Ishikawa (cell line): ENCODE measurements around the gene NIP7.

Experiments used
- CEBPB ChIP-seq: IDR thresholded peaks from 2 replicates; pipeline ENCODE4 v1.6.1; 2012
- CREB1 ChIP-seq: IDR thresholded peaks from 2 replicates; pipeline ENCODE4 v1.6.1; 2012; ENCODE audit warnings: low read depth
- EGR1 ChIP-seq: IDR thresholded peaks from 2 replicates; pipeline ENCODE4 v1.6.1; 2012
- EP300 ChIP-seq: IDR thresholded peaks from 2 replicates; pipeline ENCODE4 v1.6.1; 2012; ENCODE audit warnings: borderline replicate concordance
- MAX ChIP-seq: IDR thresholded peaks from 2 replicates; pipeline ENCODE4 v1.6.1; 2012
- NFIC ChIP-seq: IDR thresholded peaks from 2 replicates; pipeline ENCODE4 v1.6.1; 2012
- RAD21 ChIP-seq: IDR thresholded peaks from 2 replicates; pipeline ENCODE4 v1.6.1; 2012; ENCODE audit warnings: low read depth
- TAF1 ChIP-seq: IDR thresholded peaks from 2 replicates; pipeline ENCODE4 v1.6.1; 2012; ENCODE audit warnings: low read depth, mild to moderate bottlenecking
- TCF12 ChIP-seq: IDR thresholded peaks from 2 replicates; pipeline ENCODE4 v1.6.1; 2012; ENCODE audit warnings: low read depth
- TEAD4 ChIP-seq: IDR thresholded peaks from 2 replicates; pipeline ENCODE4 v1.6.1; 2012
- YY1 ChIP-seq: IDR thresholded peaks from 2 replicates; pipeline ENCODE4 v1.6.1; 2012; ENCODE audit warnings: low read depth
- ZBTB7A ChIP-seq: IDR thresholded peaks from 2 replicates; pipeline ENCODE4 v1.6.1; 2012; ENCODE audit warnings: low read depth
- TF ChIP-seq, protein P1 (sequence below): IDR thresholded peaks from 2 replicates; pipeline ENCODE4 v1.6.1; 2012; ENCODE audit warnings: low read depth, mild to moderate bottlenecking
- TF ChIP-seq, protein P2 (sequence below): IDR thresholded peaks from 2 replicates; pipeline ENCODE4 v1.6.1; 2012

The NIP7 gene

GRCh38 chr16:69381231-69381630 is 41.7 kb downstream of the NIP7 start:
- no peak for TF ChIP-seq EGR1
- no peak for TF ChIP-seq ZBTB7A
- TF ChIP-seq, protein P1, sequence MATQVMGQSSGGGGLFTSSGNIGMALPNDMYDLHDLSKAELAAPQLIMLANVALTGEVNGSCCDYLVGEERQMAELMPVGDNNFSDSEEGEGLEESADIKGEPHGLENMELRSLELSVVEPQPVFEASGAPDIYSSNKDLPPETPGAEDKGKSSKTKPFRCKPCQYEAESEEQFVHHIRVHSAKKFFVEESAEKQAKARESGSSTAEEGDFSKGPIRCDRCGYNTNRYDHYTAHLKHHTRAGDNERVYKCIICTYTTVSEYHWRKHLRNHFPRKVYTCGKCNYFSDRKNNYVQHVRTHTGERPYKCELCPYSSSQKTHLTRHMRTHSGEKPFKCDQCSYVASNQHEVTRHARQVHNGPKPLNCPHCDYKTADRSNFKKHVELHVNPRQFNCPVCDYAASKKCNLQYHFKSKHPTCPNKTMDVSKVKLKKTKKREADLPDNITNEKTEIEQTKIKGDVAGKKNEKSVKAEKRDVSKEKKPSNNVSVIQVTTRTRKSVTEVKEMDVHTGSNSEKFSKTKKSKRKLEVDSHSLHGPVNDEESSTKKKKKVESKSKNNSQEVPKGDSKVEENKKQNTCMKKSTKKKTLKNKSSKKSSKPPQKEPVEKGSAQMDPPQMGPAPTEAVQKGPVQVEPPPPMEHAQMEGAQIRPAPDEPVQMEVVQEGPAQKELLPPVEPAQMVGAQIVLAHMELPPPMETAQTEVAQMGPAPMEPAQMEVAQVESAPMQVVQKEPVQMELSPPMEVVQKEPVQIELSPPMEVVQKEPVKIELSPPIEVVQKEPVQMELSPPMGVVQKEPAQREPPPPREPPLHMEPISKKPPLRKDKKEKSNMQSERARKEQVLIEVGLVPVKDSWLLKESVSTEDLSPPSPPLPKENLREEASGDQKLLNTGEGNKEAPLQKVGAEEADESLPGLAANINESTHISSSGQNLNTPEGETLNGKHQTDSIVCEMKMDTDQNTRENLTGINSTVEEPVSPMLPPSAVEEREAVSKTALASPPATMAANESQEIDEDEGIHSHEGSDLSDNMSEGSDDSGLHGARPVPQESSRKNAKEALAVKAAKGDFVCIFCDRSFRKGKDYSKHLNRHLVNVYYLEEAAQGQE, result no peak

DNA sequence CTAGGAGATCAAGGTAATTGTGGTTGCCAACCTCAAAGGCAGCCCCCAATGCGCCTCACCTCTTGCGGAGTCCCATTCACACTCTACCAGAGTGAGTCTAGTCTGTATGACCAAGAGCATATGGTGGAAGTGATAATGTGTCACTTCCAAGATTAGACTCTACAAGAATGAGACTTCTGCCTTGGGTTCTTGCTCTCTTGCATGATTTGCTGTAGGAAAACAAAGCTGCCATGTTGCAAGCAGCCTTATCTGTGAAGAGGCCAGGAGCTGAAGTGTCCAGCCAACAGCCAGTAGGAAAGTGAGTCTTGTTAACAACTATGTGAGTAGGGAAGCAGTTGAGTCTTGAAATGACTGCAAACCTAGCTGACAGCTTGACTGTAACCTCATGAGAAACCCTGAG is 42.8 kb downstream of the NIP7 start:
- TF ChIP-seq RAD21 (no peak), CREB1 (no peak), EP300 (no peak), ZBTB7A (no peak), YY1 (no peak), MAX (no peak), NFIC (no peak), CEBPB (no peak)
- TF ChIP-seq, protein P2, sequence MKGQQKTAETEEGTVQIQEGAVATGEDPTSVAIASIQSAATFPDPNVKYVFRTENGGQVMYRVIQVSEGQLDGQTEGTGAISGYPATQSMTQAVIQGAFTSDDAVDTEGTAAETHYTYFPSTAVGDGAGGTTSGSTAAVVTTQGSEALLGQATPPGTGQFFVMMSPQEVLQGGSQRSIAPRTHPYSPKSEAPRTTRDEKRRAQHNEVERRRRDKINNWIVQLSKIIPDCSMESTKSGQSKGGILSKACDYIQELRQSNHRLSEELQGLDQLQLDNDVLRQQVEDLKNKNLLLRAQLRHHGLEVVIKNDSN, result no peak
- TF ChIP-seq, protein P1, result no peak

GRCh38 chr16:69384974-69385373 is 45.4 kb downstream of the NIP7 start:
- TF ChIP-seq MAX, result no peak
- TF ChIP-seq EGR1, result no peak
- TF ChIP-seq, protein P1, result no peak

GRCh38 chr16:69386596-69386995 is 47.0 kb downstream of the NIP7 start:
- TF ChIP-seq EGR1, result no peak
- no peak for TF ChIP-seq CEBPB
- TF ChIP-seq CREB1, result no peak
- no peak for TF ChIP-seq TEAD4
- no peak for TF ChIP-seq RAD21
- no peak for TF ChIP-seq TAF1
- TF ChIP-seq TCF12, result no peak
